Caco-2 (cell line): ENCODE measurements around the gene NUB1. TPM values are rescaled to one million over a fixed set of nuclear protein-coding genes. Genes with fewer than 3 reads are reported as not detected.

ENCODE experiments used
- BruUV-seq: library from RNA; stranded (reverse); fragments of 400-500 nt; replicated peaks from 2 replicates; lab custom pipeline; 2021; lab: Mats Ljungman, UMichigan
- CTCF ChIA-PET: fragments of 300-600 bp; sonication (Branson Sonifier 250); formaldehyde crosslinking; loops from one replicate; lab custom pipeline; 2022; ENCODE audit warnings: antibody characterized with exemption; lab: Charles Lee
- POLR2A ChIA-PET: fragments of 300-600 bp; sonication (Branson Sonifier 250); formaldehyde crosslinking; loops from one replicate; lab custom pipeline; 2022; ENCODE audit warnings: antibody characterized with exemption; lab: Charles Lee
- DNase-seq, 2 experiments: peaks; one replicate each; pipeline versions ENCODE4 v3.0.0 to v3.0.0-alpha.2; 2020 to 2022
- H3K27me3 ChIP-seq: replicated peaks from 2 replicates; pipeline ENCODE4 v1.6.0; 2011; ENCODE audit warnings: low read length; ENCODE audit not compliant: control insufficient read depth, insufficient read depth
- H3K36me3 ChIP-seq: 2 replicates; pipeline ENCODE4 v1.5.1; 2011; ENCODE audit warnings: low read length; ENCODE audit not compliant: control insufficient read depth, insufficient read depth
- H3K4me1 ChIP-seq: fragments of 250-450 bp; sonication (Bioruptor Pico); 2 replicates; pipeline ENCODE4 v1.5.1; 2020; ENCODE audit warnings: mild to moderate bottlenecking
- H3K4me3 ChIP-seq: 2 replicates; pipeline ENCODE4 v1.5.1; 2011; ENCODE audit warnings: low read depth, mild to moderate bottlenecking, control low read depth, low read length
- H3K9me3 ChIP-seq: fragments of 250-450 bp; sonication (Bioruptor Pico); 2 replicates; pipeline ENCODE4 v1.5.1; 2020; ENCODE audit warnings: mild to moderate bottlenecking, moderate library complexity
- H3K27ac Mint-ChIP-seq: one replicate; pipeline ENCODE4 v1.8.0; 2022; ENCODE audit warnings: mixed read lengths; ENCODE audit not compliant: unreplicated experiment
- H3K27me3 Mint-ChIP-seq: one replicate; pipeline ENCODE4 v1.8.0; 2022; ENCODE audit warnings: mixed read lengths; ENCODE audit not compliant: insufficient read depth, unreplicated experiment
- H3K36me3 Mint-ChIP-seq: one replicate; pipeline ENCODE4 v1.8.0; 2022; ENCODE audit warnings: mild to moderate bottlenecking, mixed read lengths; ENCODE audit not compliant: insufficient read depth, unreplicated experiment
- H3K4me1 Mint-ChIP-seq: one replicate; pipeline ENCODE4 v1.8.0; 2022; ENCODE audit warnings: low read depth, mixed read lengths; ENCODE audit not compliant: unreplicated experiment
- H3K4me3 Mint-ChIP-seq: one replicate; pipeline ENCODE4 v1.8.0; 2022; ENCODE audit warnings: mild to moderate bottlenecking, moderate library complexity, mixed read lengths; ENCODE audit not compliant: unreplicated experiment
- H3K9me3 Mint-ChIP-seq: one replicate; pipeline ENCODE4 v1.8.0; 2022; ENCODE audit warnings: mixed read lengths; ENCODE audit not compliant: unreplicated experiment
- CTCF ChIP-seq, 2 experiments: fragments of 200-600 bp in 1 of 2; IDR thresholded peaks; 1 replicate in 1 of 2; 2 replicates in 1 of 2; pipeline versions ENCODE4 v1.5.1 to v1.8.0; 2011 to 2022; ENCODE audit warnings: antibody characterized with exemption in 1 of 2, control low read depth in 1 of 2, inconsistent platforms in 1 of 2, low read depth in 1 of 2, low read length in 1 of 2, mild to moderate bottlenecking in 1 of 2, moderate library complexity in 1 of 2; ENCODE audit not compliant: insufficient read depth in 1 of 2, severe bottlenecking in 1 of 2, unreplicated experiment in 1 of 2
- intact Hi-C: fragments of 100-400 bp; cut with micrococcal nuclease; formaldehyde crosslinking; loops from one replicate; pipeline ENCODE4 v1.10.0; 2022; ENCODE audit not compliant: unreplicated experiment
- total RNA-seq: library from RNA; stranded (reverse); gene quantifications from 2 replicates; pipeline ENCODE4 v1.2.3, GENCODE V29; 2022

The NUB1 gene
- total RNA-seq, 1 experiment from 2014 or later = 51.6 TPM

- no peak for TF ChIP-seq CTCF (IDR thresholded peaks at IDR 0.05; ENCODE audit: insufficient read depth in 1 of 2, low read depth in 1 of 2, low read length in 1 of 2, severe bottlenecking in 1 of 2, unreplicated experiment in 1 of 2)
- H3K36me3 Mint-ChIP-seq = no peaks in the 10 kb centered on the region
- Histone ChIP-seq H3K36me3 (no peaks in the 10 kb centered on the region), H3K4me1 (no peaks in the 10 kb centered on the region), H3K9me3 (peaks cover 4% of the 10 kb centered on the region; the same call in 1 of the 2 replicates), H3K27me3 (no peaks in the 10 kb centered on the region), H3K4me3 (no peak overlapping the region)
- H3K4me1 Mint-ChIP-seq = no peaks in the 10 kb centered on the region
- no peak for DNase-seq
- intact Hi-C loops = no loop called here
- H3K27me3 Mint-ChIP-seq = peaks cover 2% of the 10 kb centered on the region
- no peak overlapping the region for H3K27ac Mint-ChIP-seq
- no peak overlapping the region for H3K4me3 Mint-ChIP-seq
- BruUV-seq = no TSS peak
- no peaks in the 10 kb centered on the region for H3K9me3 Mint-ChIP-seq
- ChIA-PET CTCF (no interaction called here), POLR2A (no interaction called here)
These were observed 29.3 kb upstream of the NUB1 start for GRCh38 chr7:151312356-151312755.

- H3K36me3 ChIP-seq = no peaks in the 10 kb centered on the region
- Mint-ChIP-seq H3K36me3 (no peaks in the 10 kb centered on the region), H3K27ac (no peak overlapping the region), H3K27me3 (peaks cover 2% of the 10 kb centered on the region), H3K4me3 (no peak overlapping the region), H3K9me3 (peaks cover 3% of the 10 kb centered on the region), H3K4me1 (no peaks in the 10 kb centered on the region)
- H3K4me1 ChIP-seq = no peaks in the 10 kb centered on the region
- peaks cover 4% of the 10 kb centered on the region; the same call in 1 of the 2 replicates for H3K9me3 ChIP-seq
- DNase-seq = no peak
- H3K27me3 ChIP-seq = no peaks in the 10 kb centered on the region
- no peak overlapping the region for H3K4me3 ChIP-seq
- intact Hi-C loops = no loop called here
- CTCF ChIA-PET = no interaction called here
- TF ChIP-seq CTCF (IDR thresholded peaks at IDR 0.05; ENCODE audit: insufficient read depth in 1 of 2, low read depth in 1 of 2, low read length in 1 of 2, severe bottlenecking in 1 of 2, unreplicated experiment in 1 of 2) = no peak
- BruUV-seq = no TSS peak
- POLR2A ChIA-PET = no interaction called here
These were observed 28.5 kb upstream of the NUB1 start for GRCh38 chr7:151312831-151313809.

GRCh38 chr7:151313857-151314256 lies 27.8 kb upstream of the NUB1 start:
- Histone ChIP-seq H3K9me3 (peaks cover 10% of the 10 kb centered on the region; the same call in 1 of the 2 replicates), H3K36me3 (no peaks in the 10 kb centered on the region), H3K27me3 (no peaks in the 10 kb centered on the region), H3K4me1 (no peaks in the 10 kb centered on the region), H3K4me3 (no peak overlapping the region)
- no peak overlapping the region for H3K27ac Mint-ChIP-seq
- peaks cover 2% of the 10 kb centered on the region for H3K27me3 Mint-ChIP-seq
- intact Hi-C loops = no loop called here
- BruUV-seq = no TSS peak
- TF ChIP-seq CTCF (IDR thresholded peaks at IDR 0.05; ENCODE audit: insufficient read depth in 1 of 2, low read depth in 1 of 2, low read length in 1 of 2, severe bottlenecking in 1 of 2, unreplicated experiment in 1 of 2) = no peak
- POLR2A ChIA-PET = interaction anchor here (0.5 kb wide), 1 partner anchor 50 kb away, joined by 5 read pairs; no protein-coding TSS in a partner anchor
- H3K36me3 Mint-ChIP-seq = no peaks in the 10 kb centered on the region
- no peak for DNase-seq
- no peaks in the 10 kb centered on the region for H3K4me1 Mint-ChIP-seq
- H3K9me3 Mint-ChIP-seq = peaks cover 11% of the 10 kb centered on the region
- no peak overlapping the region for H3K4me3 Mint-ChIP-seq
- CTCF ChIA-PET = no interaction called here
